OCI-M2 (cell line): ENCODE data around the gene UGT1A6.

Source experiments
- DNase-seq: peaks from one replicate; lab custom pipeline; 2025; ENCODE audit not compliant: unreplicated experiment; lab: John Stamatoyannopoulos, UW

Gene UGT1A6

GRCh38 chr2:233817995-233818638 is 125.4 kb downstream of the UGT1A6 start:
- no peak for DNase-seq

GRCh38 chr2:233818639-233819621 is 126.2 kb downstream of the UGT1A6 start:
- DNase-seq, result no peak

- no peak for DNase-seq
Measured at GRCh38 chr2:233819884-233820773, 127.4 kb downstream of the UGT1A6 start.

GRCh38 chr2:233820774-233821105 is 128.1 kb downstream of the UGT1A6 start:
- DNase-seq, result no peak

- no peak for DNase-seq
Measured at GRCh38 chr2:233821196-233821595, 128.5 kb downstream of the UGT1A6 start.

GRCh38 chr2:233821709-233822100 is 129.0 kb downstream of the UGT1A6 start:
- DNase-seq, result no peak

- DNase-seq, result no peak
Measured at GRCh38 chr2:233822101-233822771, 129.5 kb downstream of the UGT1A6 start.
